Measurements from ENCODE around the gene PRH1.

DNA sequence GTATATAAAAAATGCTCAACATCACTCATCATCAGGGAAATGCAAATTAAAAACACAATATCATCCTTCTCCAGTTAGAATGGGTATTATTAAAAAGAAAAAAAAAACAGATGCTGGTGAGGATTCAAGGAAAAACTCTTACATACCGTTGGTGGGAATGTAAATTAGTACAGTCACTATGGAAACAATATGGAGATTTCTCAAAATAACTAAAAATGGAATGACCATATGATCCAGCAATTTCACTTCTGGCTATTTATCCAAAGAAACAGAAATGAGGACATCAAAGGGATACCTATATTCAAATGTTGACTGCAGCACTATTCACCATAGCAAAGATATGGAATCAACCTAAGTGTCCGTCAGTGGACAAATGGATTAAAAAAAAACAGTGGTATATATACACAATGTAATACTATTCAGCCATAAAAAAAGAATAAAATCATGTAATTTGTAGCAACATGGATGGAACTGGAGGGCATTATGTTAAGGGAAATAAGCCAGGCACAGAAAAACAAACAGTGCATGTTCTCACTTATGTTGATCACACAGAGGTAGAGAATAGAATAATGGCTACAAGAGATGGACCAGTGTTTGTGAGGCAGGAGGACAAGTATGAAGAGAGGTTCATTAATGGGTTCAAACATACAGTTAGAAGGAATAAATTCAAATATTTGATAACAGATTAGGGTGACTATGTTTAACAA is 20.4 kb downstream of the PRH1 start:
- TF ChIP-seq, protein P1, sequence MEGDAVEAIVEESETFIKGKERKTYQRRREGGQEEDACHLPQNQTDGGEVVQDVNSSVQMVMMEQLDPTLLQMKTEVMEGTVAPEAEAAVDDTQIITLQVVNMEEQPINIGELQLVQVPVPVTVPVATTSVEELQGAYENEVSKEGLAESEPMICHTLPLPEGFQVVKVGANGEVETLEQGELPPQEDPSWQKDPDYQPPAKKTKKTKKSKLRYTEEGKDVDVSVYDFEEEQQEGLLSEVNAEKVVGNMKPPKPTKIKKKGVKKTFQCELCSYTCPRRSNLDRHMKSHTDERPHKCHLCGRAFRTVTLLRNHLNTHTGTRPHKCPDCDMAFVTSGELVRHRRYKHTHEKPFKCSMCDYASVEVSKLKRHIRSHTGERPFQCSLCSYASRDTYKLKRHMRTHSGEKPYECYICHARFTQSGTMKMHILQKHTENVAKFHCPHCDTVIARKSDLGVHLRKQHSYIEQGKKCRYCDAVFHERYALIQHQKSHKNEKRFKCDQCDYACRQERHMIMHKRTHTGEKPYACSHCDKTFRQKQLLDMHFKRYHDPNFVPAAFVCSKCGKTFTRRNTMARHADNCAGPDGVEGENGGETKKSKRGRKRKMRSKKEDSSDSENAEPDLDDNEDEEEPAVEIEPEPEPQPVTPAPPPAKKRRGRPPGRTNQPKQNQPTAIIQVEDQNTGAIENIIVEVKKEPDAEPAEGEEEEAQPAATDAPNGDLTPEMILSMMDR (IDR thresholded peaks at IDR 0.05), result no peak
- TF ChIP-seq TEAD4 (CRISPR knock-in tag; IDR thresholded peaks at IDR 0.05) (no peak), IRF2 (CRISPR knock-in tag; IDR thresholded peaks at IDR 0.05; ENCODE audit: borderline replicate concordance, low read depth) (no peak), SP1 (CRISPR knock-in tag; conservative IDR thresholded peaks at IDR 0.05) (no peak), ZNF138 (CRISPR knock-in tag; conservative IDR thresholded peaks at IDR 0.05) (no peak), ZNF121 (CRISPR knock-in tag; IDR thresholded peaks at IDR 0.05) (no peak), FOXK1 (CRISPR knock-in tag; IDR thresholded peaks at IDR 0.05) (no peak)
- TF ChIP-seq, protein P2, sequence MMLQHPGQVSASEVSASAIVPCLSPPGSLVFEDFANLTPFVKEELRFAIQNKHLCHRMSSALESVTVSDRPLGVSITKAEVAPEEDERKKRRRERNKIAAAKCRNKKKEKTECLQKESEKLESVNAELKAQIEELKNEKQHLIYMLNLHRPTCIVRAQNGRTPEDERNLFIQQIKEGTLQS (CRISPR knock-in tag; conservative IDR thresholded peaks at IDR 0.05), result no peak

Data from WTC11 (cell line).